GM12873 (cell line): Measurements from ENCODE around the gene MYH10.

Source experiments
- TF ChIP-seq, protein P1 (sequence below): IDR thresholded peaks from 2 replicates; pipeline ENCODE4 v1.5.1; 2012; ENCODE audit warnings: low read depth, mild to moderate bottlenecking, moderate library complexity, low read length, control low read depth; ENCODE audit not compliant: insufficient read depth; ENCODE audit errors: missing control alignments

The MYH10 gene

DNA sequence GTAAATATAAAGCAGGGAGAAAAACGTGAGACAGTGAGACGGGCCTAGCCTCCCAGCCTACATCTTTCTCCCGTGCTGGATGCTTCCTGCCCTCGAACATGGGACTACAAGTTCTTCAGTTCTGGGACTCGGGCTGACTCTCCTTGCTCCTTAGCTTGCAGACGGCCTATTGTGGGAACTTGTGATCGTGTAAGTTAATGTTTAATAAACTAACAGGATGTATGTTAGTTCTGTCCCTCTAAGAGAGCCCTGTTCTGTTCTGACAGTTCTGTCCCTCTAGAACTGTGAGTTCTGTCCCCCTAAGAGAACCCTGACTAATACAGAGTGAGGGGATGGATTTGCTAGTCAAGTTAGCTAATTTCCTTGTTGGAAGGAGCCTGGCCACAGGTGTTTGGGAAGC is 16.7 kb upstream of the MYH10 start:
- TF ChIP-seq, protein P1, sequence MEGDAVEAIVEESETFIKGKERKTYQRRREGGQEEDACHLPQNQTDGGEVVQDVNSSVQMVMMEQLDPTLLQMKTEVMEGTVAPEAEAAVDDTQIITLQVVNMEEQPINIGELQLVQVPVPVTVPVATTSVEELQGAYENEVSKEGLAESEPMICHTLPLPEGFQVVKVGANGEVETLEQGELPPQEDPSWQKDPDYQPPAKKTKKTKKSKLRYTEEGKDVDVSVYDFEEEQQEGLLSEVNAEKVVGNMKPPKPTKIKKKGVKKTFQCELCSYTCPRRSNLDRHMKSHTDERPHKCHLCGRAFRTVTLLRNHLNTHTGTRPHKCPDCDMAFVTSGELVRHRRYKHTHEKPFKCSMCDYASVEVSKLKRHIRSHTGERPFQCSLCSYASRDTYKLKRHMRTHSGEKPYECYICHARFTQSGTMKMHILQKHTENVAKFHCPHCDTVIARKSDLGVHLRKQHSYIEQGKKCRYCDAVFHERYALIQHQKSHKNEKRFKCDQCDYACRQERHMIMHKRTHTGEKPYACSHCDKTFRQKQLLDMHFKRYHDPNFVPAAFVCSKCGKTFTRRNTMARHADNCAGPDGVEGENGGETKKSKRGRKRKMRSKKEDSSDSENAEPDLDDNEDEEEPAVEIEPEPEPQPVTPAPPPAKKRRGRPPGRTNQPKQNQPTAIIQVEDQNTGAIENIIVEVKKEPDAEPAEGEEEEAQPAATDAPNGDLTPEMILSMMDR, result no peak

DNA sequence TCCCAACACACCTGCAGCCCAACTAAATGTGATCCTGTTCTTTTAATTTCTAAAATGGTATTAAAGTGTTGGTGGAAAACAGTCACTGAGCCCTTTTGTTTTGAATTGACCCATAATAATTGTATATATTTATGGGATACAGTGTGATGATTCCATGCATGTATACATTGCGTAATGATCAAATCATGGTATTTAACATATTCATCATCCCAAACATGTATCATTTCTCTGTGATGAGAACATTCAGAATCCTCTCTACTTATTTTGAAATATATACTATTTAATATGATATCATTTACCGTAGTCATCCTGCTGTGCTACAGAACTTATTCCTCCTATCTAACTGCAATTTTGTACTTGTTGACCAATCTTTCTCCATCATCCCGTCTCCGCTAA is 14.0 kb upstream of the MYH10 start:
- TF ChIP-seq, protein P1, result no peak

DNA sequence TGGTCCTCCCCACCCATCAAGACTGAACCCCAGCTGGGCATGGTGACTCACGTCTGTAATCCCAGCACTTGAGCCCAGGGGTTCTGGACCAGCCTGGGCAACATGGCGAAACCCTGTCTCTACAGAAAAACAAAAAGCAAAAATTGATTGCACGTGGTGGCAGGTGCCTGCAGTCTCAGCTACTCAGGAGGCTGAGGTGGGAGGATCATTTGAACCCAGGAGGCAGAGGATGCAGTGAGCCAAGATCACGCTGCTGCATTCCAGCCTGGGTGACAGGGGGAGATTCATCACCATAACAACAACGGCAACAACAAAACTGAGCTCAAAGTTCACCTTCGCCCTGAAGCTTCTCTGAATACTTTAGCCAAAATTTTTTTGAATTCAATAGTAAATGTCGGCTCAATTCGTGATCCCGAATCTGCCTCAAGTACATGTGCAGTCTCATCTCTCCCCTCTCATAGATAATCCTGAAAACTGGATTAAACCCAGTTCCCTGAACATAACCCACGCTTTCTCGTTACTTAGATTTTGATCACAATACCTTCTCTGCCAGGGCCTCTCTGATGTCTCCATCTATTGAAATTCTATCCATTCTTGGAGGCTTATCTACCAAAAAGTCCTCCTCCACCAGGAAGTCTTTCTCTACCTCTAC is 13.5 kb upstream of the MYH10 start:
- TF ChIP-seq, protein P1, result no peak

DNA sequence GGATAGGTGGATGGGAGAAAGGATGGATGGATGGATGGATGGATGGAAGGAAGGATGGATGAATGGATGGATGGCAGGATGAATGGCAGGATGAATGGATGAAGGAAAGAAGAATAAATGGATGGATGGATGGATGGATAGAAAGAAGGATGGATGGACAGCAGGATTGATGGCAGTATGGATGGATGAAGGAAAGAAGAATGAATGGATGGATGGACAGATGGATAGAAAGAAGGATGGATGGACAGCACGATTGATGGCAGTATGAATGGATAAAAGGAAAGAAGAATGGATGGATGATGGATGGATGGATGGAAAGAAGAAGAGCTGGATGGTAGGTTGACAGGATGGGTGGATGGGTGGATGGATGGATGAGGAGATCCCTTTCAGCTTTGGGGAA is 9.2 kb upstream of the MYH10 start:
- TF ChIP-seq, protein P1, result no peak

DNA sequence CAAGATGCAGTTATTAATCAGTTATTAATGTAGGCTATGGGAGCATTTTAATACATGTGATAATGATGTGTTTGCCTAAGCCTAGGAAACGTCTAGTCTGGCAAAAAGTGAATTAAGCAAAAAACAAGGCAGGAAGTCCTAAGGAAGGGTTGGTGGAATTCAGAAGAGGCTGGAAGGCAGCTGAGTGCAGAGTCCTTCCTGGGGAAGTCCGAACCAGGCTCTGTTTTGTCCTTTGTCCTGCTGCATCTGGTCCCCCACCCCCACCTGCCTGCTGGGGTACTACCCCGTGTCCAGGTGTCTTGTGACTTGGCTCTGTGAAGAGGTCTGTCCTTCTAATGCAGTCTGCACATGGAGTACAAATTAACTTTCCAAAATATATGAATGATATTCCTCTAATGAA is 1.5 kb upstream of the MYH10 start:
- TF ChIP-seq, protein P1, result no peak

DNA sequence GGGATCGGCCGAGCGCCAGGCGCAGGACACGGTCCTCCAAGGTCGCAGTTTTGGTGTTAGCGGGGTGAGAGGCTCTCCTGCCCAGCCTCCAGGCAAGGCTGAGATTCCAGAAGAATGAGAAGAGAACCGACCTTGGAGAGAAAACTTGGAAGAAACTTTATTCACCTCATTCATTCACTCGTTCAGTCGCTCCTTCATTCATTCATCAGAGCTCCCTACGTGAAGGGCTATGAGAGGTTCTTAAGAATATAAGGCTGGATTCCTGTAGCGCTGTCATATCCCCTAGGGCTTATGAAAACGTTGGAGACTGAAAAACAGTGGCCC is 991 bp upstream of the MYH10 start:
- TF ChIP-seq, protein P1, result no peak

DNA sequence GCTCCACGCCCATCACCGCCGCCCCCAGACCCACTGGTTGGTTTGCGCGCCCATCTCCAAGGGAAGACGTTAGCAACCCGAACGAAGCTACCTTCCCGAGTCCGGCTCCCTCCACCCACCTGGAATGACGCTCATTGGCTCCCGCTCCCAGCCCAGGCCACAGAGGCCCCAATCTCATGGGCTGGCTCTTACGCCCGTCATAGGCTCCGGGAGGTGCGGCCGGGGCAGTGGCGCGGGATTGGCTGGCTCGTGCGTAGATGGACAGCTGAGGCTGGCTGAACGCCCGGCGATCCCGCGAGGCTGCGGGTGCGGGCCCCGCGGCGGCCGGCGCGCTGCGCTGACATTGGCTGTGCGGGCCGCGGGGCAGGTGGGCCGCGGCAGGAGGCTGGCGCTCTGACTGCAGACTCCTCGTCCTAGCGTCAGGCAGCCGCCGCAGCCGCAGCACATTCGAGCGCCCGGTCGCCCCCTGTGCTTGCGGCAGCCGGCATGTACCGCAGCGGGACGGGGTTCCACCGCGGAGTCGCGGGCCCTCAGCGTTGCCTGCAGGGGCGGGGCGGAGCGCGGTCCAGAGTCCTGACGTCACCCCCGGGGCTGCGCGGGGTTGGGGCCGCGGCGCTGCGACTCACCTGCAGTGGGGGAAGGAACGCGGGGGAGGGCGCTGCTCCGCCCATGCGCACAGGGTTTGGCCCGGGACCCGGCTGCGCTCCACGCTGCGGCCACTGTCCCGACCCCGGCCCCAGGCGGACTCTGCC is 453 bp upstream of the MYH10 start:
- TF ChIP-seq, protein P1, result peak; percentile 29
